Activated T-cell treated with anti-CD3 and anti-CD28 coated beads, Interleukin-2, amount 50 U/mL, for 72 hours (primary cell): Measurements from ENCODE around the gene GRHPR. TPM values are rescaled to one million over a fixed set of nuclear protein-coding genes. Genes with fewer than 3 reads are reported as not detected.
A peak's percentile ranks its signal among the peaks of the same experiment; 100 is the strongest.

ENCODE experiments used
- ATAC-seq, 2 donors: fragments of 150-1000 bp; cut with Tn5 transposase; replicated peaks in 1 of 2; 2 replicates each; pipeline ENCODE4 v1.10.0; 2021; ENCODE audit warnings: moderate library complexity in 2 of 2, mild to moderate bottlenecking in 1 of 2
- DNase-seq, 2 donors: peaks; one replicate each; pipeline ENCODE4 v3.0.0; 2021 to 2022; ENCODE audit warnings: mixed read lengths in 1 of 2
- H3K27ac Mint-ChIP-seq: one replicate; pipeline ENCODE4 v1.8.0; 2022; ENCODE audit warnings: mild to moderate bottlenecking, moderate library complexity, mixed read lengths
- H3K27me3 Mint-ChIP-seq: one replicate; pipeline ENCODE4 v1.8.0; 2022; ENCODE audit warnings: low read depth, mixed read lengths
- H3K36me3 Mint-ChIP-seq, 2 donors: one replicate each; pipeline ENCODE4 v1.8.0; 2022; ENCODE audit warnings: mixed read lengths in 2 of 2, mild to moderate bottlenecking in 1 of 2; ENCODE audit not compliant: insufficient read depth in 2 of 2
- H3K4me1 Mint-ChIP-seq: one replicate; pipeline ENCODE4 v1.8.0; 2022; ENCODE audit warnings: low read depth, mixed read lengths
- H3K4me3 Mint-ChIP-seq, 2 donors: one replicate each; pipeline ENCODE4 v1.8.0; 2022; ENCODE audit warnings: mild to moderate bottlenecking in 2 of 2, mixed read lengths in 2 of 2, moderate library complexity in 2 of 2
- H3K9me3 Mint-ChIP-seq, 2 donors: one replicate each; pipeline ENCODE4 v1.8.0; 2022; ENCODE audit warnings: mixed read lengths in 2 of 2
- total RNA-seq, 2 donors: library from RNA; stranded (reverse); gene quantifications; one replicate each; pipeline ENCODE4 v1.2.3, GENCODE V29; 2022

GRHPR gene
- total RNA-seq, 2 donors from 2014 or later, result 70.2 to 94.2 TPM

- H3K4me3 Mint-ChIP-seq, result no peak overlapping the region
- ATAC-seq (no peak), DNase-seq (no peak)
- no peak overlapping the region for H3K27ac Mint-ChIP-seq
- peaks cover 6% of the 10 kb centered on the region for H3K27me3 Mint-ChIP-seq
- H3K4me1 Mint-ChIP-seq, result peaks cover 49% of the 10 kb centered on the region
- no peaks in the 10 kb centered on the region for H3K36me3 Mint-ChIP-seq
- no peaks in the 10 kb centered on the region for H3K9me3 Mint-ChIP-seq
Measured at GRCh38 chr9:37406603-37407401, 15.7 kb upstream of the GRHPR start.

DNA sequence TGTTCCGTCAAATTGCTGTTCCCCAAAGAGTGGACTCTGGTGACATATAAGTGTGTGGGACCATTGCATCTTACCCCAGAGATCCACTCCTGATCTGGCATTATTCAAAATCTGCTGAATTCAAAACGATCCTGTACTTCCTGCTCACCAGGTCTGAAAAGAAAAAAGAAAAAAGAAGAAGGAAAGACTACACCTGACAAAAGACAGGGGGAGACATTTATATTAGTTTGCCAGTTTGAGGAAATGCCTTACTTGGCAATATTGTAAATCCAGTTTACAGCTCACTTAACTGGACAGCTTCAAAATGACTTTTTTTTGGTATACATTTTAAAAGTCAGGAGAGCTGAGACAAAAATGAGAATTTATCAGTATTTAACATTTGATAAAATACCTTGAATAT lies 15.0 kb upstream of the GRHPR start:
- peaks cover 6% of the 10 kb centered on the region for H3K27me3 Mint-ChIP-seq
- DNase-seq (no peak), ATAC-seq (no peak)
- no peaks in the 10 kb centered on the region for H3K9me3 Mint-ChIP-seq
- no peak overlapping the region for H3K4me3 Mint-ChIP-seq
- H3K36me3 Mint-ChIP-seq, result no peaks in the 10 kb centered on the region
- peaks cover 54% of the 10 kb centered on the region for H3K4me1 Mint-ChIP-seq
- H3K27ac Mint-ChIP-seq, result no peak overlapping the region

DNA sequence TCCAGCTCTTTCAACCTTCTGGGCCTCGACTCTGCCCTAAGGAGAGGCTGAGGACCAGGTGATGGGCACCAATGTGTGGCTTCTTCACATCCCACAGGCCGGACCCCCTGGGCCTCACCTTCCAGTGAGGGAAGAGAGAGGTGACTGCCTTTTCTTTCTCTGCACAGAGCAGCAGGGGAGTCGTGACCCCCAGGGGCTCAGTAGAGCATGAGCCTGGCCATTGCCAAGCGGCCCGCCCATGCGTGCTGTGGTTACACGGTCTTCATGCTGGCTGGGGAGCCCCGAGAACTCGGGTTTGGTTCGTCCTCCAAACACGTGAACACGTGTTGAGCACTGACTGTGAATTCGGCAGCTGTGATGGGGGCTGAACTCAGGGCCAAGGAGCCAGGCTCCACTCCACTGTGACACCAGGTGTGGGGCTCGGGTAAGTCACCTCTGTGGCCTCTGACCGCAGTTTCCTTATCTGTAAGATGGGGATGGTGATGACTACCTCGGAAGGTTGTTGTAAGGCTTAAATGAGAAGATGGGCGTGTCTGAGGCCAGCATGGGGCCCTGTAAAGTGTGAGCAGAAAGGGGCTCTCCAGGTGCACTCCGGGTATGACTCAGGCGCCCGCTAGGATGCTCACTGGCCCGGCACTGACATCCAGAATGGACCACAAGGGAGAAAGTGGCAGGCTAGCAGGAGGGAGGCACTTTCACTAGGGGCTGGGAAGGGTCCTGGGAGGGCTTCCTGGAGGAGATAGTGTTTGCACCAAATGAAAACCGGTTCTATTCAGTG lies 13.4 kb upstream of the GRHPR start:
- H3K27ac Mint-ChIP-seq, result peak overlapping the region; percentile 36
- H3K4me3 Mint-ChIP-seq, result peak overlapping the region; percentile 43 to 66

DNA sequence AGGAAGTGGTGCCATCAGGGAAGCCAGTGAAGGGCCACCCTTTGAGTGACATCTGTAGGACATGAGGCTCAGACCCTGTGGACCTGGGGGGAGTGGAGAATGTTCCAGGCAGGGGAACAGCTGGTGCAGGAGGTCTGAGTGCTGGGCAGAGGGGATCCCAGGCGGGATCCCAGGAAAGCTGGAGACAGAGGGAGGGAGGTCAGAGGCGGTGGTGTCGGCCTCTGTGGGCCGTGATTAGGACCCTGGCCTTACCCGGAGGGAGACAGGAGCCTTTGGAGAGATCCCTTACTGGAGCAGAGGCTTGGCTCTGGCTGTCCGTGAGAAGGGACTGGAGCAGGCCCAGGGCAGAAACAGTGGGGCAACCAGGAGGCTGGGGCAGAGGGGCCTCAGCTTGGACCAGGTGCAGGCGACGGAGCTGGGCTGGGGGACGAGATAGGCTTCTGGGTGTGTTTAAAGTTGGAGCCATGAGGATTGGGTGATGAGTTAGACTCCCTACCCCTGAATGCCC lies 12.1 kb upstream of the GRHPR start:
- peaks cover 56% of the 10 kb centered on the region for H3K4me1 Mint-ChIP-seq
- no peaks in the 10 kb centered on the region for H3K9me3 Mint-ChIP-seq
- ATAC-seq (no peak), DNase-seq (no peak)
- H3K27ac Mint-ChIP-seq, result peak overlapping the region; percentile 47
- peaks cover 6% of the 10 kb centered on the region for H3K27me3 Mint-ChIP-seq
- H3K36me3 Mint-ChIP-seq, result no peaks in the 10 kb centered on the region
- peak overlapping the region; percentile 65 to 68 for H3K4me3 Mint-ChIP-seq

More for the DNA sequence above, 13.4 kb upstream of the GRHPR start:
- ATAC-seq, result peak; percentile 88 to 89
- Mint-ChIP-seq H3K36me3 (no peaks in the 10 kb centered on the region), H3K4me1 (peaks cover 46% of the 10 kb centered on the region), H3K27me3 (peaks cover 6% of the 10 kb centered on the region), H3K9me3 (no peaks in the 10 kb centered on the region)
- DNase-seq, result peak; percentile 87

- peak; percentile 67 to 71 for ATAC-seq
- Mint-ChIP-seq H3K4me3 (peak overlapping the region; percentile 65 to 68), H3K4me1 (peaks cover 58% of the 10 kb centered on the region), H3K36me3 (no peaks in the 10 kb centered on the region), H3K9me3 (no peaks in the 10 kb centered on the region), H3K27me3 (peaks cover 4% of the 10 kb centered on the region), H3K27ac (peak overlapping the region; percentile 70)
- DNase-seq, result peak; percentile 68 to 74
Measured at GRCh38 chr9:37410969-37411785, 11.3 kb upstream of the GRHPR start.

- peaks cover 4% of the 10 kb centered on the region for H3K27me3 Mint-ChIP-seq
- peaks cover 54% of the 10 kb centered on the region for H3K4me1 Mint-ChIP-seq
- H3K4me3 Mint-ChIP-seq, result peak overlapping the region; percentile 46 to 65
- H3K27ac Mint-ChIP-seq, result peak overlapping the region; percentile 79
- H3K36me3 Mint-ChIP-seq, result no peaks in the 10 kb centered on the region
- DNase-seq (no peak), ATAC-seq (no peak)
- H3K9me3 Mint-ChIP-seq, result no peaks in the 10 kb centered on the region
Measured at GRCh38 chr9:37412431-37413151, 9.9 kb upstream of the GRHPR start.

DNA sequence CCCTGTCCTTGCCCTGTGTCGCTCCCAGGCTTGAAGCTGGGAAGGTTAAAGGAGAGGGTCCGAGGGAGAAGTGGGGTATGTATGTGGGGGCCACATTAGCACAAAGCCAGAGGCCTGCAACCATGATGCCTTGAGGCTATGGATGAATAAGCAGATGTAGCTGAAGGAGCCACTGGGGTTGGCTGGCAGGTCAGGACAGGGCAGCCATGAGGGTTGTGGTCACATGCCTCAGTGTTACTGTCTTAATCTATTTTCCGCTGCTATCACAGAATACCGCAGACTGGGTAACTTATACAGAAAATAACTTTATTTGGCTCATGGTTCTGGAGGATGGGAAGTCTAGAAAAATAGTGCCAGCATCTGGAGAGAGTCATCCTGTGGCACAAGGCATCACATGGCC lies 9.2 kb upstream of the GRHPR start:
- Mint-ChIP-seq H3K9me3 (no peaks in the 10 kb centered on the region), H3K27me3 (peaks cover 4% of the 10 kb centered on the region), H3K36me3 (no peaks in the 10 kb centered on the region), H3K27ac (no peak overlapping the region), H3K4me3 (no peak overlapping the region), H3K4me1 (peaks cover 54% of the 10 kb centered on the region)
- no peak for ATAC-seq
- no peak for DNase-seq

- Mint-ChIP-seq H3K27me3 (peaks cover 4% of the 10 kb centered on the region), H3K4me3 (no peak overlapping the region), H3K9me3 (no peaks in the 10 kb centered on the region), H3K4me1 (peaks cover 45% of the 10 kb centered on the region), H3K36me3 (no peaks in the 10 kb centered on the region), H3K27ac (no peak overlapping the region)
- no peak for DNase-seq
- ATAC-seq, result no peak
Measured at GRCh38 chr9:37414503-37414943, 8.0 kb upstream of the GRHPR start.

GRCh38 chr9:37415011-37415719 lies 7.3 kb upstream of the GRHPR start:
- ATAC-seq, result peak; percentile 57 to 70
- Mint-ChIP-seq H3K4me1 (peaks cover 38% of the 10 kb centered on the region), H3K27ac (peak overlapping the region; percentile 68), H3K4me3 (peak overlapping the region in 1 of 2 donors; percentile 73), H3K27me3 (peaks cover 4% of the 10 kb centered on the region), H3K9me3 (no peaks in the 10 kb centered on the region), H3K36me3 (no peaks in the 10 kb centered on the region)
- DNase-seq, result peak; percentile 84

- ATAC-seq (no peak), DNase-seq (no peak)
- Mint-ChIP-seq H3K4me1 (peaks cover 25% of the 10 kb centered on the region), H3K27ac (no peak overlapping the region), H3K9me3 (no peaks in the 10 kb centered on the region), H3K27me3 (peaks cover 4% of the 10 kb centered on the region), H3K36me3 (no peaks in the 10 kb centered on the region), H3K4me3 (no peak overlapping the region)
Measured at GRCh38 chr9:37417252-37417803, 5.2 kb upstream of the GRHPR start.

- peaks cover 4% of the 10 kb centered on the region for H3K27me3 Mint-ChIP-seq
Measured at GRCh38 chr9:37417857-37418618, 4.5 kb upstream of the GRHPR start.

More at GRCh38 chr9:37417857-37418618, 4.5 kb upstream of the GRHPR start:
- ATAC-seq, result no peak
- no peak overlapping the region for H3K4me3 Mint-ChIP-seq
- peaks cover 2 to 3% of the 10 kb centered on the region in 2 donors for H3K36me3 Mint-ChIP-seq
- H3K27ac Mint-ChIP-seq, result no peak overlapping the region
- H3K4me1 Mint-ChIP-seq, result peaks cover 24% of the 10 kb centered on the region
- no peak for DNase-seq
- no peaks in the 10 kb centered on the region for H3K9me3 Mint-ChIP-seq
